Measurements from ENCODE around the gene TMEM200C.

GRCh38 chr18:5885361-5885760, 10.0 kb downstream of the TMEM200C start:
- TF ChIP-seq TAF1 (IDR thresholded peaks at IDR 0.05; ENCODE audit: low read depth, low read length) = no peak
- TF ChIP-seq POLR2AphosphoS5 (IDR thresholded peaks at IDR 0.05; ENCODE audit: low read depth, low read length) = no peak

Data from GM12891 (cell line).